ENCODE results near the gene ST6GALNAC2.

The ST6GALNAC2 gene

GRCh38 chr17:76599694-76600460 is 14.2 kb upstream of the ST6GALNAC2 start:
- in situ Hi-C loops (cut with MboI; ENCODE audit: low sequenced_read_pairs) = no loop called here

GRCh38 chr17:76598004-76598439 is 12.4 kb upstream of the ST6GALNAC2 start:
- in situ Hi-C loops (cut with MboI; ENCODE audit: low sequenced_read_pairs) = no loop called here

- in situ Hi-C loops (cut with MboI; ENCODE audit: low sequenced_read_pairs) = no loop called here
These were observed 11.7 kb upstream of the ST6GALNAC2 start for GRCh38 chr17:76597156-76598003.

- in situ Hi-C loops (cut with MboI; ENCODE audit: low sequenced_read_pairs) = no loop called here
These were observed 9.0 kb upstream of the ST6GALNAC2 start for GRCh38 chr17:76594690-76595089.

GRCh38 chr17:76593959-76594358 is 8.3 kb upstream of the ST6GALNAC2 start:
- in situ Hi-C loops (cut with MboI; ENCODE audit: low sequenced_read_pairs) = no loop called here

- in situ Hi-C loops (cut with MboI; ENCODE audit: low sequenced_read_pairs) = no loop called here
These were observed 7.7 kb upstream of the ST6GALNAC2 start for GRCh38 chr17:76593384-76593826.

GRCh38 chr17:76588182-76588581 is 2.5 kb upstream of the ST6GALNAC2 start:
- in situ Hi-C loops (cut with MboI; ENCODE audit: low sequenced_read_pairs) = no loop called here

- in situ Hi-C loops (cut with MboI; ENCODE audit: low sequenced_read_pairs) = no loop called here
These were observed 1.3 kb upstream of the ST6GALNAC2 start for GRCh38 chr17:76586741-76587487.

GRCh38 chr17:76585033-76585648 is 519 bp downstream of the ST6GALNAC2 start:
- in situ Hi-C loops (cut with MboI; ENCODE audit: low sequenced_read_pairs) = no loop called here

- in situ Hi-C loops (cut with MboI; ENCODE audit: low sequenced_read_pairs) = no loop called here
These were observed 1.1 kb downstream of the ST6GALNAC2 start for GRCh38 chr17:76584427-76585032.

- in situ Hi-C loops (cut with MboI; ENCODE audit: low sequenced_read_pairs) = no loop called here
These were observed 3.0 kb downstream of the ST6GALNAC2 start for GRCh38 chr17:76582660-76583059.

GRCh38 chr17:76581515-76581914 is 4.1 kb downstream of the ST6GALNAC2 start:
- in situ Hi-C loops (cut with MboI; ENCODE audit: low sequenced_read_pairs) = no loop called here

GRCh38 chr17:76579281-76579680 is 6.4 kb downstream of the ST6GALNAC2 start:
- in situ Hi-C loops (cut with MboI; ENCODE audit: low sequenced_read_pairs) = no loop called here

- in situ Hi-C loops (cut with MboI; ENCODE audit: low sequenced_read_pairs) = no loop called here
These were observed 7.3 kb downstream of the ST6GALNAC2 start for GRCh38 chr17:76578376-76578775.

- in situ Hi-C loops (cut with MboI; ENCODE audit: low sequenced_read_pairs) = no loop called here
These were observed 7.8 kb downstream of the ST6GALNAC2 start for GRCh38 chr17:76577876-76578275.

GRCh38 chr17:76576189-76576588 is 9.5 kb downstream of the ST6GALNAC2 start:
- in situ Hi-C loops (cut with MboI; ENCODE audit: low sequenced_read_pairs) = no loop called here

GRCh38 chr17:76575570-76575969 is 10.1 kb downstream of the ST6GALNAC2 start:
- in situ Hi-C loops (cut with MboI; ENCODE audit: low sequenced_read_pairs) = no loop called here

- in situ Hi-C loops (cut with MboI; ENCODE audit: low sequenced_read_pairs) = no loop called here
These were observed 11.5 kb downstream of the ST6GALNAC2 start for GRCh38 chr17:76574166-76574565.

- in situ Hi-C loops (cut with MboI; ENCODE audit: low sequenced_read_pairs) = no loop called here
These were observed 12.6 kb downstream of the ST6GALNAC2 start for GRCh38 chr17:76573096-76573495.

- in situ Hi-C loops (cut with MboI; ENCODE audit: low sequenced_read_pairs) = no loop called here
These were observed 13.3 kb downstream of the ST6GALNAC2 start for GRCh38 chr17:76572201-76572910.
